Epithelial cell of esophagus (primary cell): ENCODE data around the gene TIAM2.
"Not testable (repeated sequence)": the region's sequence is repeated elsewhere in the genome, so short reads cannot be mapped to it uniquely, and the experiment has no call there.

ENCODE experiments used
- DNase-seq: peaks from one replicate; pipeline ENCODE4 v3.0.0; 2010; ENCODE audit warnings: low read depth
- H3K4me3 ChIP-seq: 2 replicates; pipeline ENCODE4 v1.5.1; 2011; ENCODE audit warnings: mild to moderate bottlenecking, low read length, control low read depth
- CTCF ChIP-seq: IDR thresholded peaks from 2 replicates; pipeline ENCODE4 v1.5.1; 2011; ENCODE audit warnings: low read depth, mild to moderate bottlenecking, low read length, control low read depth, inconsistent platforms; ENCODE audit not compliant: insufficient read depth; ENCODE audit errors: missing control alignments

TIAM2 gene

DNA sequence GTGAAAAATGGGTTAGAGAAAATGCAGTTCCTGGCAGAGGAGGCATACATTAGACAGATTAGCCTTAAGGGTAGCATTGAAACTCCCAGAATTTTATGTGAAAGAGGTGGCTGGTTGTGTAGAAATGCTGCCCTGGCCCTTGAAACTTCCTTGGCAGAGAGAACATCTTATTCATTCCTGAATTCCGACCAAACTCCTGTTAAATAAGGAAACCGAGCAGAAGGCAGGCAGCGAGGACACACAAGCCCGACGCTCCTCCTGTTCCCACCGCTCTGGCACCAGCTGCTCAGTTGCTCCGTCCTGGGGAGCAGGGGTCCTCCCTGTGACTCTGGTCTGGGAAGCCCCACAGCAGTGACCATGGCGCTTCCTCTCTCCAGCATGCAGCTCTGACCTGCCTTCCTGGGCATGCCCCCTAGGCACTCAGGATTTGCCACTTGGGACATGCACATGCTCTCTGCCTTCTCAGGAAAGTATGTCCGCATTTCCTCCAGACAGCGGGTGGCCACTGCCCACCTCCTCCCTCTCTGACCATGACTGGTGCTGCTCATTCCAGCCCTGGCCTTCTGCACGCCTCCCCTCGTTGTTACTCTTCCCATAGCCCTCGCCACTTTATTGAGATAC lies 233.5 kb downstream of the TIAM2 start:
- H3K4me3 ChIP-seq, result no peak overlapping the region
- DNase-seq, result no peak
- TF ChIP-seq CTCF, result no peak

GRCh38 chr6:155230975-155231374 lies 235.9 kb downstream of the TIAM2 start:
- DNase-seq, H3K4me3 ChIP-seq: not testable (repeated sequence)

DNA sequence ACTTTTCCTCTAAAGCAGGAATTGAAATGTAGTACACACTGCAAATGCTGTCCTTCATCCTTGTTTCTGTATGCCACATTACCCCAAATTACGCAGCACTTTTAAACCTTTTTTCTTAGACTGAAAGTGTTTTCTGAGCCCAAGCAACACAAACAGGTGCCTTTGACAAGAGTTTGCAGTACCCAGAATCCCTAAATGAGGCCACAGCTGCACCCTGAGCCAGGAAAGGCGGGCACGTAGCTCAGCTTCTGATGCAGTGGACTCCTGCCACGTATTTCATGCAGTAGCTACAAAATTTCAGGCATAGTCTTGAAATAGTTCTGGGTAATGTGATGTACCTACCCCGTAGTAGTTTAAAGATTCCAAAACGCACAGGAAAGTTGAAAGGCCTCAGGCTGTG lies 237.7 kb downstream of the TIAM2 start:
- no peak for DNase-seq

GRCh38 chr6:155234167-155234566 lies 239.1 kb downstream of the TIAM2 start:
- TF ChIP-seq CTCF, result no peak
- DNase-seq, result no peak
- no peak overlapping the region for H3K4me3 ChIP-seq

More for the DNA sequence above, 237.7 kb downstream of the TIAM2 start:
- H3K4me3 ChIP-seq, result no peak overlapping the region
- no peak for TF ChIP-seq CTCF

- no peak overlapping the region for H3K4me3 ChIP-seq
- no peak for TF ChIP-seq CTCF
- DNase-seq, result no peak
Measured at GRCh38 chr6:155234687-155235086, 239.6 kb downstream of the TIAM2 start.

DNA sequence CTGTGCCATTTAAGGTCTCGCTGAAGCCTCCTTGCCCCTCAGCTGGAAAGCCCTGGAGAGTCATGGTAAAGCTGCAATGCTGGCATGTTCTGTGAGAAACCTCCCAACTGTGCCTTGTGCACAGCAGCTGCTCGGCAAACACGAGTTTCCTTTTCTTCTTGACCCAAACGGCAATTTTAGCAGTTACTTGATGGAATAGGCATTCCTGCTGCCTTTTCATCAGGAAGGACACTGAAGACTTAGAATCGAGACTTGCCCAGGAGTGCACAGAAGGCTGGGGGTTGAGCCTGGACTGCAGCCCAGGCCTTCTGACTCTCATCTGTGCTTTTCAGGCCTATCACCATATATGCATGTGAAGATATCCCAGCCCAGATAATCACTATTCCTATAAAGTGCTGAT lies 240.0 kb downstream of the TIAM2 start:
- no peak for DNase-seq
- TF ChIP-seq CTCF, result no peak
- H3K4me3 ChIP-seq, result no peak overlapping the region

DNA sequence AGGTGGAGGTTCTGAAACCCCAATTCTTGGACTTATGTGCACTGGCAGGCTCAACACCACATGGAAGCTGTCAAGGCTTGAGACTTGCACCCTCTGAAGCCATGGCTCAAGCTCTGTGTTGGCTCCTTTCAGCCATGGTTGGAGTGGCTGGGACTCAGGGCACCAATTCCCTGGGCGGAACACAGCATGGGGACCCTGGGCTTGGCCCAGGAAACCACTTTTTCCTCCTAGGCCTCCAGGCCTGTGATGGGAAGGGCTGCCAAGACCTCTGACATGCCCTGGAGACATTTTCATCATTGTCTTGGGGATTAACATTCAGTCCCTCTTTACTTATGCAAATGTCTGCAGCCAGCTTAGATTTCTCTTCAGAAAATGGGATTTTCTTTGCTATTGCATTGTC lies 242.5 kb downstream of the TIAM2 start:
- DNase-seq, result no peak
- no peak overlapping the region for H3K4me3 ChIP-seq
- TF ChIP-seq CTCF, result no peak
